Fibroblast of peridontal ligament (primary cell): ENCODE measurements around the gene TNFRSF8.
A peak's percentile ranks its signal among the peaks of the same experiment; 100 is the strongest.

Experiments
- DNase-seq: peaks from one replicate; pipeline ENCODE4 v3.0.0-alpha.2; 2010; ENCODE audit errors: extremely low read depth

TNFRSF8 gene

GRCh38 chr1:12141163-12141850 is 78.2 kb downstream of the TNFRSF8 start:
- no peak for DNase-seq

- DNase-seq, result no peak
Observed at GRCh38 chr1:12142141-12142823, 79.2 kb downstream of the TNFRSF8 start.

- no peak for DNase-seq
Observed at GRCh38 chr1:12142891-12143630, 80.0 kb downstream of the TNFRSF8 start.

- DNase-seq, result peak; percentile 97
Observed at GRCh38 chr1:12143631-12144155, 80.6 kb downstream of the TNFRSF8 start.

GRCh38 chr1:12144236-12144635 is 81.1 kb downstream of the TNFRSF8 start:
- DNase-seq, result no peak

- no peak for DNase-seq
Observed at GRCh38 chr1:12144969-12145368, 81.9 kb downstream of the TNFRSF8 start.

GRCh38 chr1:12145616-12146342 is 82.7 kb downstream of the TNFRSF8 start:
- no peak for DNase-seq

- DNase-seq, result no peak
Observed at GRCh38 chr1:12146343-12147112, 83.4 kb downstream of the TNFRSF8 start.

- DNase-seq, result no peak
Observed at GRCh38 chr1:12147201-12147701, 84.1 kb downstream of the TNFRSF8 start.

- DNase-seq, result no peak
Observed at GRCh38 chr1:12148160-12148957, 85.3 kb downstream of the TNFRSF8 start.

- peak; percentile 54 for DNase-seq
Observed at GRCh38 chr1:12148958-12149790, 86.1 kb downstream of the TNFRSF8 start.

GRCh38 chr1:12149791-12150175 is 86.7 kb downstream of the TNFRSF8 start:
- DNase-seq, result no peak

GRCh38 chr1:12150456-12151200 is 87.5 kb downstream of the TNFRSF8 start:
- DNase-seq, result no peak

- DNase-seq, result no peak
Observed at GRCh38 chr1:12151465-12151864, 88.4 kb downstream of the TNFRSF8 start.

- no peak for DNase-seq
Observed at GRCh38 chr1:12152113-12152891, 89.2 kb downstream of the TNFRSF8 start.

GRCh38 chr1:12153181-12153785 is 90.2 kb downstream of the TNFRSF8 start:
- peak; percentile 91 for DNase-seq

- no peak for DNase-seq
Observed at GRCh38 chr1:12155328-12155727, 92.2 kb downstream of the TNFRSF8 start.
